Measurements from ENCODE around the gene CMTR1. TPM values are rescaled to one million over a fixed set of nuclear protein-coding genes. Genes with fewer than 3 reads are reported as not detected.

CMTR1 gene
- total RNA-seq, 2 donors from 2014 or later, result 37.8 to 51.8 TPM

GRCh38 chr6:37488476-37488875, 55.5 kb downstream of the CMTR1 start:
- peaks cover 49% of the 10 kb centered on the region for H3K4me1 Mint-ChIP-seq
- H3K4me3 Mint-ChIP-seq, result peak overlapping the region; percentile 86
- peaks cover 34% of the 10 kb centered on the region for H3K36me3 Mint-ChIP-seq (ENCODE audit: low read depth)
- no peaks in the 10 kb centered on the region for H3K9me3 Mint-ChIP-seq
- H3K27ac Mint-ChIP-seq, result peak overlapping the region; percentile 97
- H3K27me3 Mint-ChIP-seq, result no peaks in the 10 kb centered on the region
- peak; percentile 80 for ATAC-seq (replicated peaks)

- H3K27me3 Mint-ChIP-seq, result no peaks in the 10 kb centered on the region
- ATAC-seq (replicated peaks), result peak; percentile 17
- no peaks in the 10 kb centered on the region for H3K9me3 Mint-ChIP-seq
- H3K4me1 Mint-ChIP-seq, result peaks cover 53% of the 10 kb centered on the region
- peak overlapping the region; percentile 86 for H3K4me3 Mint-ChIP-seq
- peak overlapping the region; percentile 97 for H3K27ac Mint-ChIP-seq
- peaks cover 34% of the 10 kb centered on the region for H3K36me3 Mint-ChIP-seq (ENCODE audit: low read depth)
Observed at GRCh38 chr6:37489697-37490336, 56.8 kb downstream of the CMTR1 start.

GRCh38 chr6:37490536-37491170, 57.6 kb downstream of the CMTR1 start:
- Mint-ChIP-seq H3K4me1 (peaks cover 58% of the 10 kb centered on the region), H3K9me3 (no peaks in the 10 kb centered on the region), H3K27me3 (no peaks in the 10 kb centered on the region), H3K36me3 (ENCODE audit: low read depth) (peaks cover 42% of the 10 kb centered on the region), H3K4me3 (peak overlapping the region; percentile 86), H3K27ac (peak overlapping the region; percentile 97)
- no peak for ATAC-seq (replicated peaks)

GRCh38 chr6:37491171-37491829, 58.3 kb downstream of the CMTR1 start:
- ATAC-seq (replicated peaks), result peak; percentile 50
- peak overlapping the region; percentile 86 for H3K4me3 Mint-ChIP-seq
- no peaks in the 10 kb centered on the region for H3K9me3 Mint-ChIP-seq
- H3K4me1 Mint-ChIP-seq, result peaks cover 58% of the 10 kb centered on the region
- peaks cover 44% of the 10 kb centered on the region for H3K36me3 Mint-ChIP-seq (ENCODE audit: low read depth)
- peak overlapping the region; percentile 97 for H3K27ac Mint-ChIP-seq
- H3K27me3 Mint-ChIP-seq, result no peaks in the 10 kb centered on the region

GRCh38 chr6:37491830-37492208, 58.8 kb downstream of the CMTR1 start:
- Mint-ChIP-seq H3K27me3 (no peaks in the 10 kb centered on the region), H3K27ac (peak overlapping the region; percentile 97), H3K9me3 (no peaks in the 10 kb centered on the region), H3K4me3 (peak overlapping the region; percentile 86), H3K4me1 (peaks cover 58% of the 10 kb centered on the region), H3K36me3 (ENCODE audit: low read depth) (peaks cover 47% of the 10 kb centered on the region)
- no peak for ATAC-seq (replicated peaks)

- H3K27me3 Mint-ChIP-seq, result no peaks in the 10 kb centered on the region
- peaks cover 53% of the 10 kb centered on the region for H3K36me3 Mint-ChIP-seq (ENCODE audit: low read depth)
- ATAC-seq (replicated peaks), result no peak
- peak overlapping the region; percentile 86 for H3K4me3 Mint-ChIP-seq
- peak overlapping the region; percentile 97 for H3K27ac Mint-ChIP-seq
- H3K4me1 Mint-ChIP-seq, result peaks cover 63% of the 10 kb centered on the region
- no peaks in the 10 kb centered on the region for H3K9me3 Mint-ChIP-seq
Observed at GRCh38 chr6:37492236-37492972, 59.4 kb downstream of the CMTR1 start.

- H3K36me3 Mint-ChIP-seq (ENCODE audit: low read depth), result peaks cover 56% of the 10 kb centered on the region
- ATAC-seq (replicated peaks), result no peak
- peak overlapping the region; percentile 86 for H3K4me3 Mint-ChIP-seq
- peaks cover 67% of the 10 kb centered on the region for H3K4me1 Mint-ChIP-seq
- H3K27me3 Mint-ChIP-seq, result no peaks in the 10 kb centered on the region
- no peaks in the 10 kb centered on the region for H3K9me3 Mint-ChIP-seq
- peak overlapping the region; percentile 97 for H3K27ac Mint-ChIP-seq
Observed at GRCh38 chr6:37492991-37493660, 60.1 kb downstream of the CMTR1 start.

GRCh38 chr6:37493661-37493995, 60.6 kb downstream of the CMTR1 start:
- peak overlapping the region; percentile 97 for H3K27ac Mint-ChIP-seq
- H3K36me3 Mint-ChIP-seq (ENCODE audit: low read depth), result peaks cover 56% of the 10 kb centered on the region
- peaks cover 65% of the 10 kb centered on the region for H3K4me1 Mint-ChIP-seq
- H3K4me3 Mint-ChIP-seq, result peak overlapping the region; percentile 86
- H3K9me3 Mint-ChIP-seq, result no peaks in the 10 kb centered on the region
- no peaks in the 10 kb centered on the region for H3K27me3 Mint-ChIP-seq
- no peak for ATAC-seq (replicated peaks)

GRCh38 chr6:37495244-37495934, 62.4 kb downstream of the CMTR1 start:
- no peaks in the 10 kb centered on the region for H3K27me3 Mint-ChIP-seq
- no peaks in the 10 kb centered on the region for H3K9me3 Mint-ChIP-seq
- ATAC-seq (replicated peaks), result peak; percentile 56
- peaks cover 52% of the 10 kb centered on the region for H3K4me1 Mint-ChIP-seq
- H3K27ac Mint-ChIP-seq, result peak overlapping the region; percentile 97
- H3K36me3 Mint-ChIP-seq (ENCODE audit: low read depth), result peaks cover 57% of the 10 kb centered on the region
- peak overlapping the region; percentile 86 for H3K4me3 Mint-ChIP-seq

- ATAC-seq (replicated peaks), result no peak
- Mint-ChIP-seq H3K4me1 (peaks cover 46% of the 10 kb centered on the region), H3K27me3 (no peaks in the 10 kb centered on the region), H3K4me3 (peak overlapping the region; percentile 86), H3K9me3 (no peaks in the 10 kb centered on the region), H3K27ac (peak overlapping the region; percentile 92), H3K36me3 (ENCODE audit: low read depth) (peaks cover 55% of the 10 kb centered on the region)
Observed at GRCh38 chr6:37496951-37497885, 64.2 kb downstream of the CMTR1 start.

GRCh38 chr6:37499433-37500293, 66.6 kb downstream of the CMTR1 start, which contains the start of gene CCDC167:
Gene CCDC167, minus strand, starts transcription at chr6:37499893. Its CDS starts 30 bp downstream, at chr6:37499863.
- H3K36me3 Mint-ChIP-seq (ENCODE audit: low read depth), result peaks cover 44% of the 10 kb centered on the region
- H3K27ac Mint-ChIP-seq, result peak within 1 kb of the TSS; percentile 92
- ATAC-seq (replicated peaks), result peak; percentile 72
- peaks cover 56% of the 10 kb centered on the region for H3K4me1 Mint-ChIP-seq
- H3K27me3 Mint-ChIP-seq, result no peaks in the 10 kb centered on the region
- peak within 1 kb of the TSS; percentile 86 for H3K4me3 Mint-ChIP-seq
- H3K9me3 Mint-ChIP-seq, result no peaks in the 10 kb centered on the region

GRCh38 chr6:37500294-37500608, 67.2 kb downstream of the CMTR1 start:
- H3K4me1 Mint-ChIP-seq, result peaks cover 57% of the 10 kb centered on the region
- peak overlapping the region; percentile 92 for H3K27ac Mint-ChIP-seq
- H3K9me3 Mint-ChIP-seq, result no peaks in the 10 kb centered on the region
- peak overlapping the region; percentile 86 for H3K4me3 Mint-ChIP-seq
- H3K36me3 Mint-ChIP-seq (ENCODE audit: low read depth), result peaks cover 40% of the 10 kb centered on the region
- H3K27me3 Mint-ChIP-seq, result no peaks in the 10 kb centered on the region
- ATAC-seq (replicated peaks), result no peak

Measured in activated T-helper 17 cell treated with anti-CD3 and anti-CD28 coated beads, Interleukin-2, amount 50 U/mL, for 72 hours (primary cell).